Ishikawa (cell line): Measurements from ENCODE around the gene SH3RF3.

Source experiments
- CEBPB ChIP-seq: IDR thresholded peaks from 2 replicates; pipeline ENCODE4 v1.6.1; 2012
- CREB1 ChIP-seq: IDR thresholded peaks from 2 replicates; pipeline ENCODE4 v1.6.1; 2012; ENCODE audit warnings: low read depth
- EGR1 ChIP-seq: IDR thresholded peaks from 2 replicates; pipeline ENCODE4 v1.6.1; 2012
- EP300 ChIP-seq: IDR thresholded peaks from 2 replicates; pipeline ENCODE4 v1.6.1; 2012; ENCODE audit warnings: borderline replicate concordance
- FOXM1 ChIP-seq: IDR thresholded peaks from 2 replicates; pipeline ENCODE4 v1.6.1; 2012; ENCODE audit warnings: low read depth, borderline replicate concordance
- NFIC ChIP-seq: IDR thresholded peaks from 2 replicates; pipeline ENCODE4 v1.6.1; 2012
- RAD21 ChIP-seq: IDR thresholded peaks from 2 replicates; pipeline ENCODE4 v1.6.1; 2012; ENCODE audit warnings: low read depth
- TAF1 ChIP-seq: IDR thresholded peaks from 2 replicates; pipeline ENCODE4 v1.6.1; 2012; ENCODE audit warnings: low read depth, mild to moderate bottlenecking
- TCF12 ChIP-seq: IDR thresholded peaks from 2 replicates; pipeline ENCODE4 v1.6.1; 2012; ENCODE audit warnings: low read depth
- TEAD4 ChIP-seq: IDR thresholded peaks from 2 replicates; pipeline ENCODE4 v1.6.1; 2012
- USF1 ChIP-seq: IDR thresholded peaks from 2 replicates; pipeline ENCODE4 v1.6.1; 2012
- YY1 ChIP-seq: IDR thresholded peaks from 2 replicates; pipeline ENCODE4 v1.6.1; 2012; ENCODE audit warnings: low read depth
- ZBTB7A ChIP-seq: IDR thresholded peaks from 2 replicates; pipeline ENCODE4 v1.6.1; 2012; ENCODE audit warnings: low read depth
- TF ChIP-seq, protein P1 (sequence below): IDR thresholded peaks from 2 replicates; pipeline ENCODE4 v1.6.1; 2012; ENCODE audit warnings: low read depth, mild to moderate bottlenecking
- TF ChIP-seq, protein P2 (sequence below): IDR thresholded peaks from 2 replicates; pipeline ENCODE4 v1.6.1; 2012

SH3RF3 gene

DNA sequence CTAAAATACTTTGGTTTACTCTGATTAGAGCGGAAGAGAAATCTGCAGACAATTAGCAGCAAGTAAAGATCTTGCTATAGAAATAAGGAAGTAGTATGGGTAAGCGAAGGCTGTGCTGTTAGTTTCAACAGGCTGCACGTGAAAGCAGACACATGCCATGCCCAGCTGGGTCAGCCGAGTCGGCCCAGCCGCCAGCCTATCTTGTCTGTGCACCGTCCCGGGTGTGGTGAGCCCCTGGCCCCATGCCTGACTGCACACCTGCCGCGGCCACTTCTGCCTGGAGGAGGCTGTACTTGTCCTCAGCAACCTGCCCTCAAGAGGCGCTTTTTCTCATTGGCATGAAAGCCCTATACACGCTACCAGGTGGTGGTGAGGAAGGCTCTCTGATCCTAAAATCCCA lies 299.3 kb downstream of the SH3RF3 start:
- TF ChIP-seq TCF12 (no peak), CEBPB (no peak)
- TF ChIP-seq, protein P1, sequence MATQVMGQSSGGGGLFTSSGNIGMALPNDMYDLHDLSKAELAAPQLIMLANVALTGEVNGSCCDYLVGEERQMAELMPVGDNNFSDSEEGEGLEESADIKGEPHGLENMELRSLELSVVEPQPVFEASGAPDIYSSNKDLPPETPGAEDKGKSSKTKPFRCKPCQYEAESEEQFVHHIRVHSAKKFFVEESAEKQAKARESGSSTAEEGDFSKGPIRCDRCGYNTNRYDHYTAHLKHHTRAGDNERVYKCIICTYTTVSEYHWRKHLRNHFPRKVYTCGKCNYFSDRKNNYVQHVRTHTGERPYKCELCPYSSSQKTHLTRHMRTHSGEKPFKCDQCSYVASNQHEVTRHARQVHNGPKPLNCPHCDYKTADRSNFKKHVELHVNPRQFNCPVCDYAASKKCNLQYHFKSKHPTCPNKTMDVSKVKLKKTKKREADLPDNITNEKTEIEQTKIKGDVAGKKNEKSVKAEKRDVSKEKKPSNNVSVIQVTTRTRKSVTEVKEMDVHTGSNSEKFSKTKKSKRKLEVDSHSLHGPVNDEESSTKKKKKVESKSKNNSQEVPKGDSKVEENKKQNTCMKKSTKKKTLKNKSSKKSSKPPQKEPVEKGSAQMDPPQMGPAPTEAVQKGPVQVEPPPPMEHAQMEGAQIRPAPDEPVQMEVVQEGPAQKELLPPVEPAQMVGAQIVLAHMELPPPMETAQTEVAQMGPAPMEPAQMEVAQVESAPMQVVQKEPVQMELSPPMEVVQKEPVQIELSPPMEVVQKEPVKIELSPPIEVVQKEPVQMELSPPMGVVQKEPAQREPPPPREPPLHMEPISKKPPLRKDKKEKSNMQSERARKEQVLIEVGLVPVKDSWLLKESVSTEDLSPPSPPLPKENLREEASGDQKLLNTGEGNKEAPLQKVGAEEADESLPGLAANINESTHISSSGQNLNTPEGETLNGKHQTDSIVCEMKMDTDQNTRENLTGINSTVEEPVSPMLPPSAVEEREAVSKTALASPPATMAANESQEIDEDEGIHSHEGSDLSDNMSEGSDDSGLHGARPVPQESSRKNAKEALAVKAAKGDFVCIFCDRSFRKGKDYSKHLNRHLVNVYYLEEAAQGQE = no peak

DNA sequence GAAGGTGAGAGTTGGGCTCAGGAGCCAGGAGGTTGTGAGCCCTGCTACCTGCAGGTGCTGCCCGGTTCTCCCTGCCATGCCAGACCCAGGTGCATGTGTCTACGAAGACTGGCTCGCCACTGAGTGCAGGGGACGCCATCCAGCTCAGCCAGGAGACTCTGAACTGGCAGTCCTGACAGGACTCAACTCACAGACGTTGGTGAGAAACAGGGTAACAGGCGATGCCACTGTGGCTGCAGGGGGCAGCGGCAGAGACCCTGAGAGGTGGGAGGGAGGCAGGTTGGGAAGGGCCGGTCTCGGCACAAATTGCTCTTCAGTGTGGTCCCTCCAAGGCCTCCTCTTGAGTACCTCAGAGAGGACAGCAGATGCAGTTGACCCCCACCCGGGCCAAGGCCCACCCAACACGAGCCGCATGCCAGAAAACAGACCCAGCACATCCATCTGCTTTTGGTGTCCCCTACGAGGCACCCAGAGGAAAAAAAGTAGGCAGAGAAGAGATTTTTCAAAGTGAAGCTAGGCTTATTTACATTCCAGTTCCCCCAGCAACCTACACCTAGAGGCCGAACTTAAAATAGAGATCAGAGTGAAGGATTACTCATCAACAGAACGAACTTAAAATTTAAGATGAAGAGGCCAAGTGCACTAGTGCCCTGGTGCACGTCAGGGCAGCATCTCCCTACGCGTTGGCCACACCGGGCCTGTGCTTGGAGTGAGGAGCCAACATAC lies 300.0 kb downstream of the SH3RF3 start:
- TF ChIP-seq, protein P1 = no peak
- TF ChIP-seq CEBPB (no peak), FOXM1 (no peak), TEAD4 (no peak), USF1 (no peak), RAD21 (no peak), ZBTB7A (no peak), EP300 (no peak), EGR1 (no peak), NFIC (no peak)
- TF ChIP-seq, protein P2, sequence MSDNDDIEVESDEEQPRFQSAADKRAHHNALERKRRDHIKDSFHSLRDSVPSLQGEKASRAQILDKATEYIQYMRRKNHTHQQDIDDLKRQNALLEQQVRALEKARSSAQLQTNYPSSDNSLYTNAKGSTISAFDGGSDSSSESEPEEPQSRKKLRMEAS = no peak

GRCh38 chr2:109429567-109430328 lies 300.7 kb downstream of the SH3RF3 start:
- TF ChIP-seq FOXM1 (no peak), TEAD4 (no peak), EGR1 (no peak), YY1 (no peak), TCF12 (no peak), EP300 (no peak), ZBTB7A (no peak), CEBPB (no peak), RAD21 (no peak), CREB1 (no peak), NFIC (no peak), TAF1 (no peak), USF1 (no peak)
- TF ChIP-seq, protein P2 = no peak
- TF ChIP-seq, protein P1 = no peak

DNA sequence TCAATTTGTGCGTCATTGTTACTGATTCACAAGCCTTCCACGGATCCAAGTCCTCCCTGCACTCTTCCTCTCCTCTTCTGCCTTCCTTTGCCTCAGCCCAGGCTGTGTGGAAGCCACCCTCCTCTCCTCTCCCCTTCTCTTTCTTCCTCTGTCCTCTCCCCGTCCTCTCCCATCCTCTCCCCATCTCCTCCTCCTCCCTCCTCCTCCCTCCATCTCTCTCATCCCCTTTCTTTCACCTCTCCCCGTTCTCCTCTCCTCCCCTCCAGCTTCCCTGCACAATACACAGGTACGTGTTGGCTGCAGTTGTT lies 301.3 kb downstream of the SH3RF3 start:
- TF ChIP-seq TCF12 = no peak
- no peak for TF ChIP-seq ZBTB7A
- TF ChIP-seq, protein P2 = no peak
- TF ChIP-seq TAF1 = no peak
- no peak for TF ChIP-seq CEBPB
- TF ChIP-seq, protein P1 = no peak
- no peak for TF ChIP-seq USF1
- no peak for TF ChIP-seq CREB1
- no peak for TF ChIP-seq FOXM1
- no peak for TF ChIP-seq YY1
- TF ChIP-seq EGR1 = no peak
- no peak for TF ChIP-seq RAD21
- TF ChIP-seq NFIC = no peak
- no peak for TF ChIP-seq TEAD4
- TF ChIP-seq EP300 = no peak
